ENCODE measurements around the gene UAP1.

Gene UAP1

GRCh38 chr1:162619076-162619475 is 57.6 kb downstream of the UAP1 start:
- DNase-seq = no peak

GRCh38 chr1:162621256-162621655 is 59.7 kb downstream of the UAP1 start:
- DNase-seq = no peak

GRCh38 chr1:162625679-162626078 is 64.2 kb downstream of the UAP1 start:
- DNase-seq = no peak

GRCh38 chr1:162626094-162626493 is 64.6 kb downstream of the UAP1 start:
- DNase-seq = no peak

GRCh38 chr1:162626761-162627160 is 65.2 kb downstream of the UAP1 start:
- no peak for DNase-seq

- peak; percentile 33 to 58 for DNase-seq
Measured at GRCh38 chr1:162627662-162628296, 66.3 kb downstream of the UAP1 start.

GRCh38 chr1:162629077-162629627 is 67.6 kb downstream of the UAP1 start:
- no peak for DNase-seq

- no peak for DNase-seq
Measured at GRCh38 chr1:162629651-162630050, 68.1 kb downstream of the UAP1 start.

GRCh38 chr1:162631546-162632191 is 70.1 kb downstream of the UAP1 start:
- DNase-seq = no peak

GRCh38 chr1:162632217-162632666 is 70.7 kb downstream of the UAP1 start, which contains the start of gene DDR2:
Gene DDR2, plus strand, starts transcription at chr1:162632464. Its CDS starts 86,600 bp downstream, at chr1:162719064.
- DNase-seq = no peak

GRCh38 chr1:162632698-162633080 is 71.2 kb downstream of the UAP1 start:
- no peak for DNase-seq

GRCh38 chr1:162633081-162633762 is 71.7 kb downstream of the UAP1 start:
- DNase-seq = no peak

- DNase-seq = no peak
Measured at GRCh38 chr1:162635418-162635817, 73.9 kb downstream of the UAP1 start.

GRCh38 chr1:162639718-162640117 is 78.2 kb downstream of the UAP1 start:
- no peak for DNase-seq

- DNase-seq = no peak
Measured at GRCh38 chr1:162641114-162641513, 79.6 kb downstream of the UAP1 start.

- no peak for DNase-seq
Measured at GRCh38 chr1:162644986-162645314, 83.4 kb downstream of the UAP1 start.

GRCh38 chr1:162645666-162646065 is 84.1 kb downstream of the UAP1 start:
- DNase-seq = no peak

- DNase-seq = no peak
Measured at GRCh38 chr1:162649583-162649982, 88.1 kb downstream of the UAP1 start.
